GM12878 (cell line): Measurements from ENCODE around the gene TRPM7. TPM values are rescaled to one million over a fixed set of nuclear protein-coding genes. Genes with fewer than 3 reads are reported as not detected.

Experiments
- ATAC-seq: fragments of 200-7000 bp; cut with Tn5 transposase; 3 replicates; pipeline ENCODE4 v1.9.1; 2020; ENCODE audit warnings: mild to moderate bottlenecking, moderate library complexity
- BruUV-seq: library from RNA; stranded (reverse); fragments of 400-500 nt; replicated peaks from 2 replicates; lab custom pipeline; 2021; lab: Mats Ljungman, UMichigan
- CTCF ChIA-PET: fragments of 300-600 bp; sonication (Branson Sonifier 250); formaldehyde crosslinking; extraction: SDS; loops from one replicate; lab custom pipeline; 2021; ENCODE audit warnings: inconsistent platforms; lab: Yijun Ruan, JAX
- POLR2A ChIA-PET: fragments of 350-600 bp; formaldehyde crosslinking; extraction: SDS; loops from one replicate; lab custom pipeline; 2021; ENCODE audit warnings: inconsistent platforms; lab: Charles Lee
- RAD21 ChIA-PET: fragments of 300-600 bp; sonication (Branson Sonifier 250); formaldehyde crosslinking; loops from one replicate; lab custom pipeline; 2023; ENCODE audit warnings: antibody characterized with exemption; ENCODE audit not compliant: unreplicated experiment; lab: Charles Lee
- SMC1A ChIA-PET: fragments of 300-600 bp; sonication (Branson Sonifier 250); formaldehyde crosslinking; loops from one replicate; lab custom pipeline; 2023; ENCODE audit not compliant: unreplicated experiment, uncharacterized antibody; lab: Charles Lee
- DNase-seq: peaks from one replicate; pipeline ENCODE4 v3.0.0-alpha.2; 2011; ENCODE audit warnings: low read depth, low spot score
- FAIRE-seq: peaks from 3 replicates; lab custom pipeline; 2011; peaks lifted over from hg19 to GRCh38; lab: Jason Lieb, UNC
- H2AFZ ChIP-seq: 2 replicates; pipeline ENCODE4 v1.6.0; 2011; ENCODE audit warnings: low read depth, low read length, control low read depth; ENCODE audit not compliant: control insufficient read depth
- H3K27ac ChIP-seq: 2 replicates; pipeline ENCODE4 v1.5.1; 2011; ENCODE audit warnings: control low read depth; ENCODE audit not compliant: control insufficient read depth, insufficient read depth
- H3K27me3 ChIP-seq, 2 experiments: replicated peaks in 1 of 2; 2 replicates each; pipeline versions ENCODE4 v1.6.0 to v1.6.1; 2011; ENCODE audit warnings: low read length in 1 of 2; ENCODE audit not compliant: control insufficient read depth in 2 of 2, insufficient read depth in 2 of 2
- H3K36me3 ChIP-seq, 2 experiments: 2 replicates each; pipeline ENCODE4 v1.5.1; 2011; ENCODE audit warnings: low read length in 1 of 2; ENCODE audit not compliant: control insufficient read depth in 2 of 2, insufficient read depth in 2 of 2
- H3K4me1 ChIP-seq: 2 replicates; pipeline ENCODE4 v1.6.1; 2011; ENCODE audit warnings: mild to moderate bottlenecking, low read length, moderate library complexity, mixed read lengths; ENCODE audit not compliant: control insufficient read depth, insufficient read depth
- H3K4me2 ChIP-seq: 2 replicates; pipeline ENCODE4 v1.6.0; 2011; ENCODE audit warnings: control low read depth; ENCODE audit not compliant: control insufficient read depth, insufficient read depth
- H3K4me3 ChIP-seq: fragments of 200-600 bp; sonication (generic); 2 replicates; pipeline ENCODE4 v1.5.1; 2016
- H3K79me2 ChIP-seq: 2 replicates; pipeline ENCODE4 v1.6.0; 2011; ENCODE audit warnings: low read length; ENCODE audit not compliant: control insufficient read depth, insufficient read depth
- H3K9ac ChIP-seq: 2 replicates; pipeline ENCODE4 v1.8.0; 2011; ENCODE audit warnings: low read length, control low read depth, mixed read lengths; ENCODE audit not compliant: control insufficient read depth, insufficient read depth
- H3K9me3 ChIP-seq: replicated peaks from 3 replicates; pipeline ENCODE4 v1.5.1; 2011; ENCODE audit warnings: mild to moderate bottlenecking, low read length; ENCODE audit not compliant: control insufficient read depth, insufficient read depth
- H4K20me1 ChIP-seq: 2 replicates; pipeline ENCODE4 v1.6.0; 2011; ENCODE audit not compliant: control insufficient read depth, insufficient read depth
- HDGF ChIP-seq: fragments of 450-650 bp; IDR thresholded peaks from 2 replicates; pipeline ENCODE4 v1.6.1; 2016; ENCODE audit warnings: antibody characterized with exemption
- IKZF2 ChIP-seq, 2 experiments: fragments of 450-650 bp; IDR thresholded peaks; 2 replicates each; pipeline ENCODE4 v1.6.1; 2017; ENCODE audit warnings: mild to moderate bottlenecking in 2 of 2, moderate library complexity in 2 of 2
- RB1 ChIP-seq: fragments of 450-650 bp; formaldehyde crosslinking; IDR thresholded peaks from 2 replicates; pipeline ENCODE4 v1.6.1; 2017; ENCODE audit warnings: mild to moderate bottlenecking, borderline replicate concordance
- RELA ChIP-seq: fragments of 450-650 bp; IDR thresholded peaks from 2 replicates; pipeline ENCODE4 v1.8.0; 2014; ENCODE audit warnings: borderline replicate concordance; ENCODE audit not compliant: partially characterized antibody
- SMAD1 ChIP-seq: fragments of 450-650 bp; IDR thresholded peaks from 2 replicates; pipeline ENCODE4 v1.6.1; 2018; ENCODE audit warnings: mild to moderate bottlenecking, low read depth; ENCODE audit not compliant: partially characterized antibody
- SMARCA5 ChIP-seq: fragments of 450-650 bp; IDR thresholded peaks from 2 replicates; pipeline ENCODE4 v1.6.1; 2017; ENCODE audit warnings: mild to moderate bottlenecking
- SP1 ChIP-seq: IDR thresholded peaks from one replicate; pipeline ENCODE4 v1.6.1; 2011; ENCODE audit warnings: low read depth, low read length
- SREBF2 ChIP-seq: IDR thresholded peaks from 2 replicates; pipeline ENCODE4 v1.6.1; 2012; ENCODE audit warnings: mild to moderate bottlenecking, low read length
- SRF ChIP-seq, 2 experiments: IDR thresholded peaks; 2 replicates each; pipeline ENCODE4 v1.6.1; 2011; ENCODE audit warnings: low read depth in 2 of 2, low read length in 2 of 2, mild to moderate bottlenecking in 1 of 2, moderate library complexity in 1 of 2
- YBX1 ChIP-seq: fragments of 450-650 bp; IDR thresholded peaks from 2 replicates; pipeline ENCODE4 v1.6.1; 2016; ENCODE audit warnings: antibody characterized with exemption
- WGBS: methylation state at CpG from one replicate; pipeline ENCODE4 v1.1.6; 2016; ENCODE audit warnings: low lambda C conversion rate; ENCODE audit not compliant: insufficient replicate concordance, insufficient coverage; ENCODE audit errors: missing lambda C conversion rate; 5-methylcytosine and 5-hydroxymethylcytosine counted together
- in situ Hi-C: fragments of 300-500 bp; cut with MboI; formaldehyde crosslinking; loops from 9 replicates; pipeline ENCODE4 v1.14.3; 2018; ENCODE audit warnings: mixed read lengths
- intact Hi-C: fragments of 100-400 bp; cut with micrococcal nuclease; formaldehyde crosslinking; loops from one replicate; pipeline ENCODE4 v1.14.2; 2022; ENCODE audit not compliant: unreplicated experiment
- polyA plus RNA-seq, 11 experiments: library from polyadenylated mRNA; depleted of rRNA in 4 of 11; unstranded in 6 of 11; stranded (reverse) in 5 of 11; fragments of >200 nt; fragmentation: Nextera tagmentation in 4 of 11; fragmentation: Illumina TruSeq in 1 of 11; extraction: Ambion mirVana in 4 of 11; extraction: Trizol in 1 of 11; gene quantifications; 1 replicate in 1 of 11; 2 replicates in 10 of 11; pipeline versions ENCODE4 v1.2.1 to v1.2.3, GENCODE V29; 2011 to 2016; ENCODE audit warnings: inconsistent platforms in 2 of 11, missing spikeins in 2 of 11, low read depth in 1 of 11
- total RNA-seq, 4 experiments: library from RNA; depleted of rRNA in 3 of 4; stranded (reverse); fragments of >200 nt in 3 of 4; fragmentation: Illumina TruSeq in 1 of 4; extraction: Trizol in 1 of 4; gene quantifications; 2 replicates each; pipeline versions ENCODE4 v1.2.1 to v1.2.3, GENCODE V29; 2013 to 2021

TRPM7 gene
- total and polyA plus RNA-seq, 10 of the 15 experiments (the other 5 are each of a cell fraction or from before 2014, with no cell fraction given): 4.5 to 49.7 (median 22.5) TPM

DNA sequence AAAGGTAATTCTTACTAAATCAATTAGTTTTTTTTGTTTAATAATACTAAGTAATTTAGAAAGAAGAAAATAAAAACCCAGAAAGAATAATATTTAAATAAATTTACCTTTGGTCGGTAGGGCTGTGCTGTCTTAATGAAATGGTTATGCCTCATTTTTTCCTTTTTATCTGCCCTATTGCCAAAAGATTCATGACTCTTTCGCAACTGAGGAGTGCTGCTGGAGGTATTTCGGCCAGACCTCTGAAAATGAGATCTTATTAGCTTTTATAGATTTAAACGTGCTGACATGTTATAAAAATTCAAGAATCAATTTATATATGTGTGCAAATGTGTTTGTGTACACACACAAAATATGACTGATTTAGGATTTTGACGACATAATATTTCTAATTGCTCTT, 73.0 kb downstream of the TRPM7 start:
- Histone ChIP-seq H3K9me3 (no peaks in the 10 kb centered on the region), H3K27me3 (no peaks in the 10 kb centered on the region), H2AFZ (no peak overlapping the region), H4K20me1 (no peaks in the 10 kb centered on the region), H3K27ac (no peak overlapping the region), H3K79me2 (no peaks in the 10 kb centered on the region), H3K9ac (no peak overlapping the region), H3K4me2 (no peak overlapping the region), H3K4me3 (no peak overlapping the region), H3K36me3 (peaks cover 0 to 19% of the 10 kb centered on the region in 2 experiments; a peak in 2 of 4 replicates), H3K4me1 (no peaks in the 10 kb centered on the region)
- POLR2A ChIA-PET: no interaction called here
- RAD21 ChIA-PET: no interaction called here
- FAIRE-seq: no peak
- BruUV-seq: no TSS peak
- CTCF ChIA-PET: no interaction called here
- no peak for DNase-seq
- WGBS: 98% methylated on average over 5 of the region's 5 CpGs
- SMC1A ChIA-PET: no interaction called here
- intact Hi-C loops: loop anchor here (5.0 kb wide), 1 partner anchor 36 kb away; no protein-coding TSS in a partner anchor
- in situ Hi-C loops: no loop called here
- no peak for ATAC-seq
- TF ChIP-seq SRF (IDR thresholded peaks at IDR 0.05; ENCODE audit: low read depth in 2 of 2, low read length in 2 of 2) (no peak), HDGF (no peak), YBX1 (no peak), SREBF2 (no peak), SP1 (no peak), SMAD1 (no peak)

- ATAC-seq: no peak
- Histone ChIP-seq H3K36me3 (peaks cover 0 to 31% of the 10 kb centered on the region in 2 experiments; a peak in 2 of 4 replicates), H3K79me2 (no peaks in the 10 kb centered on the region), H4K20me1 (no peaks in the 10 kb centered on the region), H3K9me3 (no peaks in the 10 kb centered on the region), H2AFZ (no peak overlapping the region), H3K9ac (no peak overlapping the region), H3K4me2 (no peak overlapping the region), H3K27me3 (no peaks in the 10 kb centered on the region), H3K4me3 (no peak overlapping the region), H3K4me1 (no peaks in the 10 kb centered on the region), H3K27ac (no peak overlapping the region)
- no TSS peak for BruUV-seq
- ChIA-PET POLR2A (no interaction called here), CTCF (no interaction called here), RAD21 (no interaction called here), SMC1A (no interaction called here)
- WGBS: 97% methylated on average over 1 of the region's 1 CpG
- in situ Hi-C loops (no loop called here), intact Hi-C loops (no loop called here)
- no peak for TF ChIP-seq RELA
- no peak for TF ChIP-seq IKZF2 (IDR thresholded peaks at IDR 0.05)
- no peak for TF ChIP-seq SMARCA5
- no peak for TF ChIP-seq RB1
- FAIRE-seq: no peak
- no peak for DNase-seq
Measured at GRCh38 chr15:50607129-50607528, 79.5 kb downstream of the TRPM7 start.
